Upper lobe of left lung (tissue), 4 donors: ENCODE results near the gene SPATS1.

Source experiments
- CTCF ChIP-seq, 6 experiments: fragments of 450-650 bp in 4 of 6; fragments of 200-600 bp in 2 of 6; sonication (generic) in 2 of 6; IDR thresholded peaks; one replicate each; pipeline ENCODE4 v1.5.1; 2016 to 2019; ENCODE audit warnings: antibody characterized with exemption in 6 of 6
- EP300 ChIP-seq, 4 donors: sonication (generic); formaldehyde crosslinking; IDR thresholded peaks; one replicate each; pipeline ENCODE4 v1.5.1; 2017; ENCODE audit warnings: antibody characterized with exemption in 4 of 4, control low read depth in 2 of 4
- POLR2A ChIP-seq, 4 donors: fragments of 450-650 bp; IDR thresholded peaks; one replicate each; pipeline ENCODE4 v1.5.1; 2016 to 2017; ENCODE audit warnings: antibody characterized with exemption in 4 of 4, mild to moderate bottlenecking in 2 of 4
- POLR2AphosphoS5 ChIP-seq, 2 donors: sonication (generic); formaldehyde crosslinking; IDR thresholded peaks; one replicate each; pipeline ENCODE4 v1.5.1; 2017; ENCODE audit warnings: antibody characterized with exemption in 2 of 2

GRCh38 chr6:44366781-44367180, 24.3 kb downstream of the SPATS1 start:
- TF ChIP-seq CTCF (IDR thresholded peaks at IDR 0.05) (no peak), POLR2A (IDR thresholded peaks at IDR 0.05) (no peak), POLR2AphosphoS5 (IDR thresholded peaks at IDR 0.05) (no peak), EP300 (IDR thresholded peaks at IDR 0.05) (no peak)
